ENCODE measurements around the gene EIF5A2.

GRCh38 chr3:170918715-170919114 is 10.3 kb upstream of the EIF5A2 start:
- TF ChIP-seq REST (IDR thresholded peaks at IDR 0.05; ENCODE audit: insufficient read depth in 1 of 2, low read depth in 2 of 2, low read length in 1 of 2) (no peak), CTCF (IDR thresholded peaks at IDR 0.05) (no peak), POLR2AphosphoS5 (IDR thresholded peaks at IDR 0.05; ENCODE audit: low read depth, low read length) (no peak), SIN3A (IDR thresholded peaks at IDR 0.05; ENCODE audit: borderline replicate concordance, insufficient read depth, low read depth, low read length) (no peak)
